GM12878 (cell line): ENCODE measurements around the gene NLRP6. TPM values are rescaled to one million over a fixed set of nuclear protein-coding genes. Genes with fewer than 3 reads are reported as not detected.

Source experiments
- ASH2L ChIP-seq: fragments of 300-600, 200-600 bp; sonication (generic); IDR thresholded peaks from 2 replicates; pipeline ENCODE4 v1.6.1; 2017; ENCODE audit warnings: low read depth, mild to moderate bottlenecking, borderline replicate concordance
- ATF2 ChIP-seq: IDR thresholded peaks from 2 replicates; pipeline ENCODE4 v1.6.1; 2012; ENCODE audit warnings: low read length, inconsistent platforms
- CREM ChIP-seq: IDR thresholded peaks from 2 replicates; pipeline ENCODE4 v1.6.1; 2014; ENCODE audit warnings: antibody characterized with exemption, low read depth
- CUX1 ChIP-seq: IDR thresholded peaks from 2 replicates; pipeline ENCODE4 v1.6.1; 2012; ENCODE audit warnings: improper control_type of control experiment, low read depth, low read length; ENCODE audit not compliant: insufficient replicate concordance
- HDAC6 ChIP-seq: fragments of 200-600 bp; sonication (generic); IDR thresholded peaks from one replicate; pipeline ENCODE4 v1.8.0; 2017; ENCODE audit warnings: antibody characterized with exemption; ENCODE audit not compliant: unreplicated experiment
- MEF2B ChIP-seq: fragments of 450-650 bp; IDR thresholded peaks from 2 replicates; pipeline ENCODE4 v1.6.1; 2018; ENCODE audit warnings: mild to moderate bottlenecking, moderate library complexity; ENCODE audit not compliant: partially characterized antibody, poor library complexity, severe bottlenecking
- MTA3 ChIP-seq: IDR thresholded peaks from 2 replicates; pipeline ENCODE4 v1.6.1; 2012; ENCODE audit warnings: low read length, inconsistent platforms, borderline replicate concordance
- PAX5 ChIP-seq: IDR thresholded peaks from 2 replicates; pipeline ENCODE4 v1.6.1; 2011; ENCODE audit warnings: low read depth, low read length, borderline replicate concordance
- POLR2AphosphoS5 ChIP-seq: IDR thresholded peaks from 2 replicates; pipeline ENCODE4 v1.6.1; 2011; ENCODE audit warnings: mild to moderate bottlenecking, low read length, inconsistent platforms
- RAD51 ChIP-seq: fragments of 450-650 bp; IDR thresholded peaks from 2 replicates; pipeline ENCODE4 v1.6.1; 2016; ENCODE audit warnings: moderate library complexity, mild to moderate bottlenecking, inconsistent platforms
- RCOR1 ChIP-seq: conservative IDR thresholded peaks from 2 replicates; pipeline ENCODE4 v1.6.1; 2012; ENCODE audit warnings: low read depth, low read length, improper control_type of control experiment
- REST ChIP-seq: IDR thresholded peaks from 2 replicates; pipeline ENCODE4 v1.6.1; 2012; ENCODE audit warnings: mild to moderate bottlenecking, low read depth, low read length
- RUNX3 ChIP-seq: IDR thresholded peaks from 2 replicates; pipeline ENCODE4 v1.6.1; 2012; ENCODE audit warnings: low read length, inconsistent platforms
- SKIL ChIP-seq: fragments of 450-650 bp; IDR thresholded peaks from 2 replicates; pipeline ENCODE4 v1.6.1; 2017; ENCODE audit warnings: mild to moderate bottlenecking, low read depth, inconsistent platforms; ENCODE audit not compliant: poor library complexity, severe bottlenecking
- SMARCA5 ChIP-seq: fragments of 450-650 bp; IDR thresholded peaks from 2 replicates; pipeline ENCODE4 v1.6.1; 2017; ENCODE audit warnings: mild to moderate bottlenecking
- TCF12 ChIP-seq: IDR thresholded peaks from 2 replicates; pipeline ENCODE4 v1.6.1; 2011; ENCODE audit warnings: low read depth, mild to moderate bottlenecking, low read length
- TCF3 ChIP-seq: IDR thresholded peaks from 2 replicates; pipeline ENCODE4 v1.6.1; 2012; ENCODE audit warnings: low read depth, mild to moderate bottlenecking, low read length, borderline replicate concordance; ENCODE audit not compliant: insufficient read depth
- ZSCAN29 ChIP-seq: fragments of 450-650 bp; IDR thresholded peaks from 2 replicates; pipeline ENCODE4 v1.6.1; 2017; ENCODE audit warnings: mild to moderate bottlenecking, moderate library complexity
- polyA plus RNA-seq, 11 experiments: library from polyadenylated mRNA; depleted of rRNA in 4 of 11; unstranded in 6 of 11; stranded (reverse) in 5 of 11; fragments of >200 nt; fragmentation: Nextera tagmentation in 4 of 11; fragmentation: Illumina TruSeq in 1 of 11; extraction: Ambion mirVana in 4 of 11; extraction: Trizol in 1 of 11; gene quantifications; 1 replicate in 1 of 11; 2 replicates in 10 of 11; pipeline versions ENCODE4 v1.2.1 to v1.2.3, GENCODE V29; 2011 to 2016; ENCODE audit warnings: inconsistent platforms in 2 of 11, missing spikeins in 2 of 11, low read depth in 1 of 11
- total RNA-seq, 4 experiments: library from RNA; depleted of rRNA in 3 of 4; stranded (reverse); fragments of >200 nt in 3 of 4; fragmentation: Illumina TruSeq in 1 of 4; extraction: Trizol in 1 of 4; gene quantifications; 2 replicates each; pipeline versions ENCODE4 v1.2.1 to v1.2.3, GENCODE V29; 2013 to 2021

The NLRP6 gene
- total and polyA plus RNA-seq, 10 of the 15 experiments (the other 5 are each of a cell fraction or from before 2014, with no cell fraction given), result 0.03 to 0.11 TPM; not detected in 8

- 0 out of 2 replicates have a peak, but pooled peaks have one; percentile 48 for TF ChIP-seq CREM
- TF ChIP-seq SKIL, result peak; percentile 51
- TF ChIP-seq ZSCAN29, result no peak
- TF ChIP-seq PAX5, result peak; percentile 75
- no peak for TF ChIP-seq POLR2AphosphoS5
- no peak for TF ChIP-seq CUX1
- TF ChIP-seq ATF2, result no peak
- TF ChIP-seq TCF12, result peak; percentile 74; the same call in 1 of the 2 replicates
- TF ChIP-seq RCOR1, result 0 out of 2 replicates have a peak, but pooled peaks have one; percentile 48
- peak; percentile 81 for TF ChIP-seq SMARCA5
- TF ChIP-seq RAD51, result no peak
- peak; percentile 43 for TF ChIP-seq MEF2B
- 0 out of 2 replicates have a peak, but pooled peaks have one; percentile 22 for TF ChIP-seq ASH2L
- TF ChIP-seq RUNX3, result peak; percentile 97
- no peak for TF ChIP-seq REST
- peak; percentile 71; the same call in 1 of the 2 replicates for TF ChIP-seq TCF3
- no peak; the same call in 1 of the 2 replicates for TF ChIP-seq MTA3
- TF ChIP-seq HDAC6, result no peak
Measured at GRCh38 chr11:330694-331357, 52.6 kb downstream of the NLRP6 start (continued).
